ENCODE measurements around the gene VIPR2.

DNA sequence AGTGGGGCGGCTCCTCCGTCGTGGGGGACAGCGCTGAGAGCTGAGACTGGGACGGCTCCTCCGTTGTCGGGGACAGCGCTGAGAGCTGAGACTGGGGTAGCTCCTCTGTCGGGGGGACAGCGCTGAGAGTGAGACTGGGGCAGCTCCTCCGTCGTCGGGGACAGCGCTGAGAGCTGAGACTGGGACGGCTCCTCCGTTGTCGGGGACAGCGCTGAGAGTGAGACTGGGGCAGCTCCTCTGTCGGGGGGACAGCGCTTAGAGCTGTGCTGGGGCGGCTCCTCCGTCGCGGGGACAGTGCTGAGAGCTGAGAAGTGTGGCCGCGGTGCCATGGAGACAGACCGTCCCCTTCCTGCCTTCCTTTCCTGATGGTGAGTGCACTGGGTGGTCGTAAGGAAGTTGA lies 151.9 kb downstream of the VIPR2 start:
- TF ChIP-seq TAF1 (IDR thresholded peaks at IDR 0.05; ENCODE audit: low read depth), result no peak
- TF ChIP-seq, protein P1, sequence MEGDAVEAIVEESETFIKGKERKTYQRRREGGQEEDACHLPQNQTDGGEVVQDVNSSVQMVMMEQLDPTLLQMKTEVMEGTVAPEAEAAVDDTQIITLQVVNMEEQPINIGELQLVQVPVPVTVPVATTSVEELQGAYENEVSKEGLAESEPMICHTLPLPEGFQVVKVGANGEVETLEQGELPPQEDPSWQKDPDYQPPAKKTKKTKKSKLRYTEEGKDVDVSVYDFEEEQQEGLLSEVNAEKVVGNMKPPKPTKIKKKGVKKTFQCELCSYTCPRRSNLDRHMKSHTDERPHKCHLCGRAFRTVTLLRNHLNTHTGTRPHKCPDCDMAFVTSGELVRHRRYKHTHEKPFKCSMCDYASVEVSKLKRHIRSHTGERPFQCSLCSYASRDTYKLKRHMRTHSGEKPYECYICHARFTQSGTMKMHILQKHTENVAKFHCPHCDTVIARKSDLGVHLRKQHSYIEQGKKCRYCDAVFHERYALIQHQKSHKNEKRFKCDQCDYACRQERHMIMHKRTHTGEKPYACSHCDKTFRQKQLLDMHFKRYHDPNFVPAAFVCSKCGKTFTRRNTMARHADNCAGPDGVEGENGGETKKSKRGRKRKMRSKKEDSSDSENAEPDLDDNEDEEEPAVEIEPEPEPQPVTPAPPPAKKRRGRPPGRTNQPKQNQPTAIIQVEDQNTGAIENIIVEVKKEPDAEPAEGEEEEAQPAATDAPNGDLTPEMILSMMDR (IDR thresholded peaks at IDR 0.05; ENCODE audit: poor library complexity, severe bottlenecking), result no peak
- TF ChIP-seq POLR2AphosphoS5 (IDR thresholded peaks at IDR 0.05), result no peak
- TF ChIP-seq RAD21 (conservative IDR thresholded peaks at IDR 0.05), result no peak
- TF ChIP-seq, protein P2, sequence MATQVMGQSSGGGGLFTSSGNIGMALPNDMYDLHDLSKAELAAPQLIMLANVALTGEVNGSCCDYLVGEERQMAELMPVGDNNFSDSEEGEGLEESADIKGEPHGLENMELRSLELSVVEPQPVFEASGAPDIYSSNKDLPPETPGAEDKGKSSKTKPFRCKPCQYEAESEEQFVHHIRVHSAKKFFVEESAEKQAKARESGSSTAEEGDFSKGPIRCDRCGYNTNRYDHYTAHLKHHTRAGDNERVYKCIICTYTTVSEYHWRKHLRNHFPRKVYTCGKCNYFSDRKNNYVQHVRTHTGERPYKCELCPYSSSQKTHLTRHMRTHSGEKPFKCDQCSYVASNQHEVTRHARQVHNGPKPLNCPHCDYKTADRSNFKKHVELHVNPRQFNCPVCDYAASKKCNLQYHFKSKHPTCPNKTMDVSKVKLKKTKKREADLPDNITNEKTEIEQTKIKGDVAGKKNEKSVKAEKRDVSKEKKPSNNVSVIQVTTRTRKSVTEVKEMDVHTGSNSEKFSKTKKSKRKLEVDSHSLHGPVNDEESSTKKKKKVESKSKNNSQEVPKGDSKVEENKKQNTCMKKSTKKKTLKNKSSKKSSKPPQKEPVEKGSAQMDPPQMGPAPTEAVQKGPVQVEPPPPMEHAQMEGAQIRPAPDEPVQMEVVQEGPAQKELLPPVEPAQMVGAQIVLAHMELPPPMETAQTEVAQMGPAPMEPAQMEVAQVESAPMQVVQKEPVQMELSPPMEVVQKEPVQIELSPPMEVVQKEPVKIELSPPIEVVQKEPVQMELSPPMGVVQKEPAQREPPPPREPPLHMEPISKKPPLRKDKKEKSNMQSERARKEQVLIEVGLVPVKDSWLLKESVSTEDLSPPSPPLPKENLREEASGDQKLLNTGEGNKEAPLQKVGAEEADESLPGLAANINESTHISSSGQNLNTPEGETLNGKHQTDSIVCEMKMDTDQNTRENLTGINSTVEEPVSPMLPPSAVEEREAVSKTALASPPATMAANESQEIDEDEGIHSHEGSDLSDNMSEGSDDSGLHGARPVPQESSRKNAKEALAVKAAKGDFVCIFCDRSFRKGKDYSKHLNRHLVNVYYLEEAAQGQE (IDR thresholded peaks at IDR 0.05; ENCODE audit: borderline replicate concordance), result no peak
- no peak for TF ChIP-seq EZH2 (IDR thresholded peaks at IDR 0.05; ENCODE audit: borderline replicate concordance, insufficient read depth, low read length, poor library complexity, severe bottlenecking)
- TF ChIP-seq SMC3 (conservative IDR thresholded peaks at IDR 0.05; ENCODE audit: poor library complexity), result no peak

Data from neural cell (in vitro differentiated cells).